Progenitor cell of endocrine pancreas (in vitro differentiated cells): Measurements from ENCODE around the gene COG5. TPM values are rescaled to one million over a fixed set of nuclear protein-coding genes. Genes with fewer than 3 reads are reported as not detected.
"Not testable (repeated sequence)": the region's sequence is repeated elsewhere in the genome, so short reads cannot be mapped to it uniquely, and the experiment has no call there.

ENCODE experiments used
- DNase-seq: peaks from one replicate; pipeline ENCODE4 v3.0.0; 2021; ENCODE audit warnings: low spot score; ENCODE audit not compliant: unreplicated experiment
- H3K27ac Mint-ChIP-seq: 2 replicates; pipeline ENCODE4 v1.8.0; 2021; ENCODE audit warnings: mild to moderate bottlenecking, moderate library complexity, mixed read lengths
- H3K27me3 Mint-ChIP-seq: 2 replicates; pipeline ENCODE4 v1.8.0; 2021; ENCODE audit warnings: mixed read lengths
- H3K36me3 Mint-ChIP-seq: 2 replicates; pipeline ENCODE4 v1.8.0; 2022; ENCODE audit warnings: mixed read lengths; ENCODE audit not compliant: insufficient read depth
- H3K4me1 Mint-ChIP-seq: 2 replicates; pipeline ENCODE4 v1.8.0; 2021; ENCODE audit warnings: low read depth, mixed read lengths
- H3K4me3 Mint-ChIP-seq: 2 replicates; pipeline ENCODE4 v1.8.0; 2021; ENCODE audit warnings: low read depth, mild to moderate bottlenecking, moderate library complexity, mixed read lengths
- H3K9me3 Mint-ChIP-seq: 2 replicates; pipeline ENCODE4 v1.8.0; 2021; ENCODE audit warnings: low read depth, mixed read lengths
- total RNA-seq: library from RNA; stranded (reverse); gene quantifications from 2 replicates; pipeline ENCODE4 v1.2.1, GENCODE V29; 2021
- TF ChIP-seq, protein P1 (sequence below): fragments of 200-600 bp; sonication (generic); IDR thresholded peaks from one replicate; pipeline ENCODE4 v1.5.0; 2021; ENCODE audit warnings: antibody characterized with exemption, mild to moderate bottlenecking; ENCODE audit not compliant: unreplicated experiment

Gene COG5
- total RNA-seq, 1 donor from 2014 or later: 49.0 TPM

DNA sequence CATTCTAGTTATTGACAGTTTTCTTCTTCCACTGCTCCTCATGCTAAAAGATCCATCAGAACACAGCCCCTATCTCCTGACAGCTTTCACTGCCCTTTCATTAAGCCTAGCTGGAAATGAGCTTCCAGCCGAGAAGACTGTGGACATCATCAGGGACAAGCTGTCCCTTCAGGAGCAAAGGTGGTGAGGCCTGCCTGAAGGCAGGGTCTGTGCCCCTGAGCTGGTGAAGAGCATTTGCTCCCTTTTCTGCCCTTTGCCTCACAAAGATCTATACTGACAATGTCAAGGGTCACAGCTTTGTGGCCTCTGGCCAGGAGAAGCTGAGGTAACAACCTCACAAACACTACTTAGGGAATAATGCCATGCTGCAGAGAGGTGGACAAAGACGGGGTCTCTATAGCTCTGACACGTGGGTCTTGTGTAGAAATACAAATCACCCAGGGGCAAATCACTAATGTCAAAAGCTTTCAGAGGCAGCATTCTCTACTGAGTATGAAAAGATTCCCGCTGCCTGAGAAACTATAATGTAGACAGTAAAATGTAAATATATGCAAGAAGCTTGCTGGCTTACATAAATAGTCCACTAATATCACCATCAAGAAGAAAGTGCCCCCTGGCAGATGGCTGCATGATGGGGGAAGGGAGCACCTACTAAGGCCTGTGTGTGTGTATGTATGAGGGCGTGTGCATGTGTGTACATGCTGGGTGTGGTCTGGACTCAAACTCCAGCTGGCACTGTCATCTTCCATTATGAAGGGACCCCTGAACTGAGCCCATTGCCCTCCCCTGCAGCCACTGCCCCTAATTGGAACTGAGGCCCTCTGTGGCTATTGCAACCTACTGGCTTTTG is 339.1 kb downstream of the COG5 start:
- TF ChIP-seq, protein P1, sequence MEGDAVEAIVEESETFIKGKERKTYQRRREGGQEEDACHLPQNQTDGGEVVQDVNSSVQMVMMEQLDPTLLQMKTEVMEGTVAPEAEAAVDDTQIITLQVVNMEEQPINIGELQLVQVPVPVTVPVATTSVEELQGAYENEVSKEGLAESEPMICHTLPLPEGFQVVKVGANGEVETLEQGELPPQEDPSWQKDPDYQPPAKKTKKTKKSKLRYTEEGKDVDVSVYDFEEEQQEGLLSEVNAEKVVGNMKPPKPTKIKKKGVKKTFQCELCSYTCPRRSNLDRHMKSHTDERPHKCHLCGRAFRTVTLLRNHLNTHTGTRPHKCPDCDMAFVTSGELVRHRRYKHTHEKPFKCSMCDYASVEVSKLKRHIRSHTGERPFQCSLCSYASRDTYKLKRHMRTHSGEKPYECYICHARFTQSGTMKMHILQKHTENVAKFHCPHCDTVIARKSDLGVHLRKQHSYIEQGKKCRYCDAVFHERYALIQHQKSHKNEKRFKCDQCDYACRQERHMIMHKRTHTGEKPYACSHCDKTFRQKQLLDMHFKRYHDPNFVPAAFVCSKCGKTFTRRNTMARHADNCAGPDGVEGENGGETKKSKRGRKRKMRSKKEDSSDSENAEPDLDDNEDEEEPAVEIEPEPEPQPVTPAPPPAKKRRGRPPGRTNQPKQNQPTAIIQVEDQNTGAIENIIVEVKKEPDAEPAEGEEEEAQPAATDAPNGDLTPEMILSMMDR: no peak
- peak overlapping the region; percentile 48 for H3K27ac Mint-ChIP-seq
- peaks cover 2% of the 10 kb centered on the region for H3K36me3 Mint-ChIP-seq

DNA sequence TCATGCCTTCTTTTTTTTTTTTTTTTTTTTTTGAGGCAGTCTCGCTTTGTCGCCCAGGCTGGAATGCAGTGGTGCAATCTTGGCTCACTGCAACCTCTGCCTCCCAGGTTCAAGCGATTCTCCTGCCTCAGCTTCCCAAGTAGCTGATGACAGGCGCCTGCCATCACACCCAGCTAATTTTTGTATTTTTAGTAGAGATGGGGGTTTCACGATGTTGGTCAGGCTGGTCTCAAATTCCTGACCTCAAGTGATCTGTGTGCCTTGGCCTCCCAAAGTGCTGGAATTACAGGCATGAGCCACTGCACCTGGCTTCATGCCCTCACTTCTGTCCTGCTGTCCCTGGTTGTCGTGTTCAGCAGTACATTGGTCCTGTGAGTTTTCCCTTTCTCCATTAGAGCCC is 342.9 kb downstream of the COG5 start:
- H3K9me3 Mint-ChIP-seq: not testable (repeated sequence)

More for the DNA sequence above, 339.1 kb downstream of the COG5 start:
- Mint-ChIP-seq H3K4me1 (peaks cover 1% of the 10 kb centered on the region), H3K4me3 (no peak overlapping the region), H3K27me3 (no peaks in the 10 kb centered on the region), H3K9me3 (no peaks in the 10 kb centered on the region)
- no peak for DNase-seq

DNA sequence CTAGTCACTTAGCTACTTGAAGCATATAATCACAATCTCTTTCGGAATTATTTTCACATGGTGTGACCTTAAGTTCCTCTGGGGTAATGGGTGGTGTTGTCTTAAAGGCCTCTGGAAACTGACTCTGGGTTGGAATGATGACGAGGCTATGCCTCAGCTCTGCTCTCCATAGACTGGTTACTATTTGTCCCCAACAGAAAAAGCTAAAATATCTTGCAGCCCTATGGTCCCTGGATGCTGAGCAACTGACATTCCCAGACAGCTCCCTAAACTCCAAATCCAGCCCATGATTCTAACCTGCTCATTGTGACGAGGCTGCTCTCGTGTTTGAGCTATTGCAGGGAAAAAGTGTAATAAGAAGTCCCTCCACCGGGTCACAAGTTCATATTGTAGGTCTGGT is 343.4 kb downstream of the COG5 start:
- DNase-seq: no peak
- H3K9me3 Mint-ChIP-seq: no peaks in the 10 kb centered on the region
- peaks cover 3% of the 10 kb centered on the region for H3K36me3 Mint-ChIP-seq
- no peaks in the 10 kb centered on the region for H3K27me3 Mint-ChIP-seq
- no peak overlapping the region for H3K4me3 Mint-ChIP-seq
- TF ChIP-seq, protein P1: no peak
- H3K27ac Mint-ChIP-seq: no peak overlapping the region
- peaks cover 1% of the 10 kb centered on the region for H3K4me1 Mint-ChIP-seq

More for the DNA sequence above, 342.9 kb downstream of the COG5 start:
- H3K27me3 Mint-ChIP-seq, H3K4me1 Mint-ChIP-seq, DNase-seq, H3K36me3 Mint-ChIP-seq, H3K4me3 Mint-ChIP-seq: not testable (repeated sequence)
- H3K27ac Mint-ChIP-seq: peak overlapping the region; percentile 73

DNA sequence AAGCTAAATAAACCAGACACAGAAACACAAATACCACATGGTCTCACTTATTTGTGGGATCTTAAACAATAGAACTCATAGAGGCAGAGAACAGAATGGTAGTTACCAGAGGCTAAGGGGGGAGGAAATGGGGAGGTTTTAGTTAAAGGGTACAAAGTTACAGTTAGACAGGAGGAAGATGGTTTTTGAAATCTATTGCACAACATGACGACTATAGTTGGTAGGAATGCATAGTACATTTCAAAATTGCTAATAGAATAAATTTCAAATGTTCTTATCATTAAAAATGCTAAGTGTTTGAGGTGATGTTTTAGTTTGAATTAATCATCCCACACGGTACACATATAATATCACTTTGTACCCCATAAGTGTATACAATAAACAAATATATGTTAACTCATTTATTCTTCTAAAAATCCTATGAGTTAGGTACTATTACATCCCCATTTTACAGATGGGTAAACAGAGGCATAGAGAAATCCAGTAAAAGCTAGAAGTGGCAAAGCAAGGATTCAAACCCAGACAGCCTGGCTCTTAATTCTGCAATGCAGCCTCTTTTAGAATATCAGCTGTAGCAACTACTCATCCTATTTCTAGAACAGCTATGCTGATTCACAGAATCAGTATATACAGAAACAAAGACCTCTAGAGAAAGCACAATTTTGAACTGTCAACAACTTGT is 344.0 kb downstream of the COG5 start:
- Mint-ChIP-seq H3K36me3 (peaks cover 5% of the 10 kb centered on the region), H3K4me3 (no peak overlapping the region), H3K9me3 (peaks cover 4% of the 10 kb centered on the region), H3K27ac (no peak overlapping the region), H3K27me3 (no peaks in the 10 kb centered on the region), H3K4me1 (peaks cover 1% of the 10 kb centered on the region)
- DNase-seq: no peak
- TF ChIP-seq, protein P1: no peak

DNA sequence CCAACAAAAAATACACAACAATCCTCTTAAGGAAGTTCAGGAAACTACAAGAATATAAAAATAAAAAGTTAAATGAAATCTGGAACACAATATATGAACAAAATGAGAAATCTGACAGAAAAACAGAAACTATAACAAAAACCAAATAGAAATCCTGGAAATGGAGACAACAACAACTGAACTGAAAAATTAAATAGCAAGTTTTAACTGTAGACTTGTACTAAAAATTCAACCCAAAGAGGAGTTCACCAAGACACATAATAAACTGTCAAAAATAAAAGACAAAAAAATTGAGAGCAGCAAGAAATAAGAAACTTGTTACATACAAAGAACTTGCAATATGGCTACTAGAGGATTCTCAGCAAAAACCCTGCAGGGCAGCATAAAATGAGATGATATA is 349.8 kb downstream of the COG5 start:
- Mint-ChIP-seq H3K4me1 (no peaks in the 10 kb centered on the region), H3K36me3 (peaks cover 11% of the 10 kb centered on the region), H3K9me3 (peaks cover 4% of the 10 kb centered on the region), H3K27ac (no peak overlapping the region), H3K27me3 (no peaks in the 10 kb centered on the region), H3K4me3 (no peak overlapping the region)
- no peak for DNase-seq
- TF ChIP-seq, protein P1: no peak
